Measurements from ENCODE around the gene CLSTN1. TPM values are rescaled to one million over a fixed set of nuclear protein-coding genes. Genes with fewer than 3 reads are reported as not detected.

The CLSTN1 gene
- total RNA-seq, 1 donor from 2014 or later = 75.4 TPM

DNA sequence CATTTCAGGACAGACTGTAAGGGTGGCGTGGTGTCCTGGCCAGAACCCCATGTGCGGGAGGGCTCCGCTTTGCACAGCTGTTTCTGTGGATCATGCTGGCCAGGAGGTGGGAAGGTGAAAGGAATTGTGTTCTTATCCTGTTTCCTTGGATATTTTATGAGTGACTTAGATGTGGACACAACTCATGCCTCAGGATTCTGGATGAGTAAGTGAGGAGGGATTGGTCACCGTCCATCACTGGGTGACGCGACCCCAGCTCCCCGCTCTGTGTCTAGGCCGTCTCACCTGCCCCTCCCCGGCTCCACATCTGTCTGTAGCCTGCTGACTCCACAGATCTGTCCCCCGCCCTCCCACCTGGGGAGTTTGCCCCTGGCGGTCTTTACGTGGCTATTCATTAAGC is 123.4 kb downstream of the CLSTN1 start:
- H4K20me1 ChIP-seq (ENCODE audit: low read depth) = no peaks in the 10 kb centered on the region

DNA sequence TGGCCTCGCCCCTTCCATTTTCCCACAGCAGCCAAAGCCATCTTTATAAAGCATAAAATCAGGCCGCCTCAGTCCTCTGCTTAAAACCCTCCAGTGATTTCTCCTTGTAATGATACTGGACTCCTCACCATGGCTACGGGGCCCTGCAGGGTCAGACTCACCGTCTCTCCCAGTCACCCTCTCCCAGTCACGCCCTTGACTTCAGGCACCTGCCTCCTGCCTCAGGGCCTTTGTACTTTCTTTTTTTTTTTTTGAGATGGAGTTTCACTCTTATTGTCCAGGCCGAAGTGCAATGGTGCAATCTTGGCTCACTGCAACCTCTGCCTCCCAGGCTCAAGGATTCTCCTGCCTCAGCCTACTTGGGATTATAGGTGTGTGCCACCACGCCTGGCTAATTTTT is 124.4 kb downstream of the CLSTN1 start:
- H2AFZ ChIP-seq (replicated peaks) = no peak overlapping the region
- H3K4me2 ChIP-seq = no peak overlapping the region
- H3K4me1 ChIP-seq = no peaks in the 10 kb centered on the region
- no peak for TF ChIP-seq CTCF (IDR thresholded peaks at IDR 0.05)
- no peak for TF ChIP-seq EZH2 (IDR thresholded peaks at IDR 0.05)
- no peak for TF ChIP-seq EZH2phosphoT487 (IDR thresholded peaks at IDR 0.05)
- Mint-ChIP-seq H3K4me3 (no peak overlapping the region), H3K27ac (no peak overlapping the region), H3K4me1 (peaks cover 13% of the 10 kb centered on the region), H3K9me3 (peaks cover 6% of the 10 kb centered on the region), H3K36me3 (no peaks in the 10 kb centered on the region), H3K27me3 (ENCODE audit: insufficient read depth, low read depth) (peaks cover 4% of the 10 kb centered on the region)
- no peaks in the 10 kb centered on the region for H3F3A ChIP-seq (ENCODE audit: low read depth)
- no peaks in the 10 kb centered on the region for H3K79me2 ChIP-seq (ENCODE audit: low read depth)
- no peak overlapping the region for H3K9ac ChIP-seq
- H3K27me3 ChIP-seq = no peaks in the 10 kb centered on the region
- no peaks in the 10 kb centered on the region for H4K20me1 ChIP-seq (ENCODE audit: low read depth)
- no peaks in the 10 kb centered on the region for H3K9me3 ChIP-seq (ENCODE audit: low read depth)
- no peaks in the 10 kb centered on the region for H3K36me3 ChIP-seq
- H3K27ac ChIP-seq = no peak overlapping the region
- no peak for DNase-seq (ENCODE audit: low spot score)
- no peak overlapping the region for H3K4me3 ChIP-seq

More for the DNA sequence above, 123.4 kb downstream of the CLSTN1 start:
- Histone ChIP-seq H3K27ac (no peak overlapping the region), H3K9me3 (ENCODE audit: low read depth) (no peaks in the 10 kb centered on the region), H3K4me2 (no peak overlapping the region), H3K79me2 (ENCODE audit: low read depth) (no peaks in the 10 kb centered on the region), H3K27me3 (no peaks in the 10 kb centered on the region), H3K9ac (no peak overlapping the region), H3K4me3 (no peak overlapping the region), H3K36me3 (no peaks in the 10 kb centered on the region), H3F3A (ENCODE audit: low read depth) (no peaks in the 10 kb centered on the region), H3K4me1 (no peaks in the 10 kb centered on the region), H2AFZ (replicated peaks) (no peak overlapping the region)
- H3K27me3 Mint-ChIP-seq (ENCODE audit: insufficient read depth, low read depth) = peaks cover 2% of the 10 kb centered on the region
- H3K4me1 Mint-ChIP-seq = peaks cover 13% of the 10 kb centered on the region
- TF ChIP-seq CTCF (IDR thresholded peaks at IDR 0.05) (no peak), EZH2phosphoT487 (IDR thresholded peaks at IDR 0.05) (no peak), EZH2 (IDR thresholded peaks at IDR 0.05) (no peak)
- peaks cover 6% of the 10 kb centered on the region for H3K9me3 Mint-ChIP-seq
- no peak overlapping the region for H3K4me3 Mint-ChIP-seq
- H3K36me3 Mint-ChIP-seq = no peaks in the 10 kb centered on the region
- DNase-seq (ENCODE audit: low spot score) = no peak
- H3K27ac Mint-ChIP-seq = peak overlapping the region; percentile 49

DNA sequence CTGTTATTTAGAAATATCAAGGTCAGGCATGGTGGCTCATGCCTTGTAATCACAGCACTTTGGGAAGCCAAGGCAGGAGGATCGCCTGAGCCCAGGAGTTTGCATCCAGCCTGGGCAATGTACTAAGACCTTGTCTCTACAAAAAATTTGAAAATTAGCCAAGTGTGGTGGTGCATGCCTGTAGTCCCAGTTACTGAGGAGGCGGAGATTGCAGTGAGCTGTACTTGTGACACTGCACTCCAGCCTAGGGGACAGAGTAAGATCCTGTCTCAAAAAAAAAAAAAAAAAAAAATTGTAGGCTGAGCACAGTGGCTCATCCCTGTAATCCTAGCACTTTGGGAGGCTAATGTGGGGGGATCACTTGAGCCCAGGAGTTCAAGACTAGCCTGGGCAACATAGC is 127.0 kb downstream of the CLSTN1 start:
- Mint-ChIP-seq H3K9me3 (no peaks in the 10 kb centered on the region), H3K4me1 (peaks cover 16% of the 10 kb centered on the region), H3K27me3 (ENCODE audit: insufficient read depth, low read depth) (peaks cover 7% of the 10 kb centered on the region), H3K27ac (no peak overlapping the region), H3K36me3 (no peaks in the 10 kb centered on the region), H3K4me3 (no peak overlapping the region)
- Histone ChIP-seq H3K4me2 (no peak overlapping the region), H3K9me3 (ENCODE audit: low read depth) (no peaks in the 10 kb centered on the region), H3K4me1 (no peaks in the 10 kb centered on the region), H3K36me3 (no peaks in the 10 kb centered on the region), H4K20me1 (ENCODE audit: low read depth) (no peaks in the 10 kb centered on the region), H2AFZ (replicated peaks) (no peak overlapping the region), H3K27ac (no peak overlapping the region), H3K27me3 (peaks cover under 1% of the 10 kb centered on the region), H3K9ac (no peak overlapping the region), H3F3A (ENCODE audit: low read depth) (peaks cover under 1% of the 10 kb centered on the region), H3K4me3 (no peak overlapping the region), H3K79me2 (ENCODE audit: low read depth) (no peaks in the 10 kb centered on the region)
- no peak for DNase-seq (ENCODE audit: low spot score)
- TF ChIP-seq EZH2 (IDR thresholded peaks at IDR 0.05) (no peak), EZH2phosphoT487 (IDR thresholded peaks at IDR 0.05) (no peak), CTCF (IDR thresholded peaks at IDR 0.05) (no peak)

Measured in neural progenitor cell (in vitro differentiated cells).